ENCODE measurements around the gene NFKB1. TPM values are rescaled to one million over a fixed set of nuclear protein-coding genes. Genes with fewer than 3 reads are reported as not detected.

Gene NFKB1
- total and polyA plus RNA-seq, 2 donors (not counting 1 experiment from before 2014, with no cell fraction given): 32.0 to 88.1 TPM

DNA sequence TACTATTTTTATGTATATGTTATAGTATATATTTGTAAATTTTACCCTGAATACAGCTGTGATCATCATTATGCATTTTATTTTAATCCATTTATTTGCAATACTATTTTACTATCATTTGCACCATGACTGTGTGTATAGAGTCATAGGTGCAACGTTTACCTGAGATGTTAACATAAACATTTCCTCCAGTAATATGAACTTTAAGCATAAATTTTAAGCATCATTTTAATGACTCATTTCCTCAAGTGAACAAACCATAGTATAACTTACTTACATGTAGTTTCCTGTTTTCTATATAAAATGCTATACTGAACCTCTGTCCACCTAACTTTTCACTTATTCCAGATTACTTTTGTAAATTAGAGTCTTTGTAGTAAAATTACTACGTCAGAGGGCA, 92.8 kb downstream of the NFKB1 start:
- Mint-ChIP-seq H3K4me1 (peaks cover 25% of the 10 kb centered on the region), H3K27me3 (no peaks in the 10 kb centered on the region), H3K4me3 (no peak overlapping the region), H3K27ac (no peak overlapping the region), H3K9me3 (ENCODE audit: insufficient read depth) (peaks cover 2% of the 10 kb centered on the region)
- no peaks in the 10 kb centered on the region for H4K20me1 ChIP-seq (ENCODE audit: control insufficient read depth, insufficient read depth, low read length, poor library complexity, severe bottlenecking)
- intact Hi-C loops (cut with micrococcal nuclease): no loop called here
- ChIA-PET POLR2A (no interaction called here), CTCF (no interaction called here)
- TF ChIP-seq, protein P1, sequence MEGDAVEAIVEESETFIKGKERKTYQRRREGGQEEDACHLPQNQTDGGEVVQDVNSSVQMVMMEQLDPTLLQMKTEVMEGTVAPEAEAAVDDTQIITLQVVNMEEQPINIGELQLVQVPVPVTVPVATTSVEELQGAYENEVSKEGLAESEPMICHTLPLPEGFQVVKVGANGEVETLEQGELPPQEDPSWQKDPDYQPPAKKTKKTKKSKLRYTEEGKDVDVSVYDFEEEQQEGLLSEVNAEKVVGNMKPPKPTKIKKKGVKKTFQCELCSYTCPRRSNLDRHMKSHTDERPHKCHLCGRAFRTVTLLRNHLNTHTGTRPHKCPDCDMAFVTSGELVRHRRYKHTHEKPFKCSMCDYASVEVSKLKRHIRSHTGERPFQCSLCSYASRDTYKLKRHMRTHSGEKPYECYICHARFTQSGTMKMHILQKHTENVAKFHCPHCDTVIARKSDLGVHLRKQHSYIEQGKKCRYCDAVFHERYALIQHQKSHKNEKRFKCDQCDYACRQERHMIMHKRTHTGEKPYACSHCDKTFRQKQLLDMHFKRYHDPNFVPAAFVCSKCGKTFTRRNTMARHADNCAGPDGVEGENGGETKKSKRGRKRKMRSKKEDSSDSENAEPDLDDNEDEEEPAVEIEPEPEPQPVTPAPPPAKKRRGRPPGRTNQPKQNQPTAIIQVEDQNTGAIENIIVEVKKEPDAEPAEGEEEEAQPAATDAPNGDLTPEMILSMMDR (IDR thresholded peaks at IDR 0.05): no peak
- no peak for TF ChIP-seq EZH2 (IDR thresholded peaks at IDR 0.05; ENCODE audit: borderline replicate concordance, insufficient read depth, low read depth, low read length, poor library complexity, severe bottlenecking)
- no peak overlapping the region for H2AFZ ChIP-seq (ENCODE audit: insufficient read depth, low read depth, low read length, poor library complexity, severe bottlenecking)
- no peak for DNase-seq
- no peak for ATAC-seq (ENCODE audit: low read depth)
- H3K79me2 ChIP-seq (ENCODE audit: control insufficient read depth, insufficient read depth, low read length): no peaks in the 10 kb centered on the region
- no peaks in the 10 kb centered on the region for H3K27me3 ChIP-seq (replicated peaks in 1 of 4; ENCODE audit: control extremely low read depth in 1 of 4, control insufficient read depth in 3 of 4, insufficient read depth in 4 of 4, low read length in 3 of 4)
- peaks cover 6 to 81% of the 10 kb centered on the region in 2 experiments for H3K36me3 ChIP-seq (replicated peaks in 1 of 2; ENCODE audit: control extremely low read depth in 1 of 2, control insufficient read depth in 1 of 2, extremely low read depth in 1 of 2, insufficient read depth in 2 of 2, low read length in 1 of 2)
- H3K4me1 ChIP-seq (ENCODE audit: control insufficient read depth in 2 of 2, insufficient read depth in 2 of 2, low read length in 2 of 2): no peaks in the 10 kb centered on the region
- H3K9me3 ChIP-seq (ENCODE audit: control extremely low read depth in 1 of 3, control insufficient read depth in 2 of 3, insufficient read depth in 1 of 3, low read length in 2 of 3): peaks cover 0 to 1% (median 0%) of the 10 kb centered on the region in 3 donors
- no peak overlapping the region for H3K4me3 ChIP-seq (ENCODE audit: control extremely low read depth in 1 of 5, extremely low read depth in 1 of 5, insufficient read depth in 1 of 5, low read depth in 2 of 5, low read length in 4 of 5)
- no peak overlapping the region for H3K27ac ChIP-seq (ENCODE audit: low read length in 2 of 2)
- H3K4me2 ChIP-seq (replicated peaks; ENCODE audit: low read depth, low read length, poor library complexity, severe bottlenecking): no peak overlapping the region
- no CpG with 5 or more reads among the region's 2 CpGs for WGBS (ENCODE audit: insufficient coverage)
- no peak overlapping the region for H3K9ac ChIP-seq (ENCODE audit: low read length)

DNA sequence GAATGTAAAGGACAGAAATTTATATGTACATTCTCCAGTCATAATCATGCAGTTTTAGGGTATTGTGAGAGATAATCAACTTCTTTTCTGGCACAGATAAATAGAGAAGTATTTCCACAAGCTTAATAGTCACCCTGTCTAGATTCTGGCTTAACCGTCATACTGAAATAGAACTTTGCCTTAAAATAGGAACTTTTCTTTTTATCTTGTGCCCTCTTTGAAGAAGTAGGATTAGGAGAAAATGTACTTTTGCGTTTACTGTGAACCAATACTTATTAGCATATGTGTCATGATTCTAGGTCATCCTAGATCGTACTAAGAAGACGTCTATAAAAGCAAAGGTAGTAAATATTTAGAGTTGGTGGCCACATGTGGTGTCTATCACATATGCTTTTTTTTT, 95.4 kb downstream of the NFKB1 start:
- no peak overlapping the region for H3K4me3 ChIP-seq (ENCODE audit: control extremely low read depth in 1 of 5, extremely low read depth in 1 of 5, insufficient read depth in 1 of 5, low read depth in 2 of 5, low read length in 4 of 5)
- no peak overlapping the region for H3K27ac Mint-ChIP-seq
- no peak overlapping the region for H3K9ac ChIP-seq (ENCODE audit: low read length)
- no peak overlapping the region for H3K27ac ChIP-seq (ENCODE audit: low read length in 2 of 2)
- H3K9me3 Mint-ChIP-seq (ENCODE audit: insufficient read depth): no peaks in the 10 kb centered on the region
- H3K4me3 Mint-ChIP-seq: no peak overlapping the region
- no peak overlapping the region for H2AFZ ChIP-seq (ENCODE audit: insufficient read depth, low read depth, low read length, poor library complexity, severe bottlenecking)
- H3K27me3 ChIP-seq (replicated peaks in 1 of 4; ENCODE audit: control extremely low read depth in 1 of 4, control insufficient read depth in 3 of 4, insufficient read depth in 4 of 4, low read length in 3 of 4): no peaks in the 10 kb centered on the region
- H3K36me3 ChIP-seq (replicated peaks in 1 of 2; ENCODE audit: control extremely low read depth in 1 of 2, control insufficient read depth in 1 of 2, extremely low read depth in 1 of 2, insufficient read depth in 2 of 2, low read length in 1 of 2): peaks cover 3 to 82% of the 10 kb centered on the region in 2 experiments
- no peaks in the 10 kb centered on the region for H3K79me2 ChIP-seq (ENCODE audit: control insufficient read depth, insufficient read depth, low read length)
- ChIA-PET POLR2A (no interaction called here), CTCF (interaction anchor here (0.8 kb wide), 1 partner anchor 10 kb away, joined by 3 read pairs; no protein-coding TSS in a partner anchor)
- intact Hi-C loops (cut with micrococcal nuclease): no loop called here
- DNase-seq (no peak), ATAC-seq (ENCODE audit: low read depth) (no peak)
- no peaks in the 10 kb centered on the region for H4K20me1 ChIP-seq (ENCODE audit: control insufficient read depth, insufficient read depth, low read length, poor library complexity, severe bottlenecking)
- H3K4me2 ChIP-seq (replicated peaks; ENCODE audit: low read depth, low read length, poor library complexity, severe bottlenecking): no peak overlapping the region
- WGBS (ENCODE audit: insufficient coverage): no CpG with 5 or more reads among the region's 4 CpGs
- H3K4me1 ChIP-seq (ENCODE audit: control insufficient read depth in 2 of 2, insufficient read depth in 2 of 2, low read length in 2 of 2): no peaks in the 10 kb centered on the region
- H3K9me3 ChIP-seq (ENCODE audit: control extremely low read depth in 1 of 3, control insufficient read depth in 2 of 3, insufficient read depth in 1 of 3, low read length in 2 of 3): no peaks in the 10 kb centered on the region
- H3K4me1 Mint-ChIP-seq: peaks cover 30% of the 10 kb centered on the region
- no peak for TF ChIP-seq EZH2 (IDR thresholded peaks at IDR 0.05; ENCODE audit: borderline replicate concordance, insufficient read depth, low read depth, low read length, poor library complexity, severe bottlenecking)
- TF ChIP-seq, protein P1 (IDR thresholded peaks at IDR 0.05): no peak
- H3K27me3 Mint-ChIP-seq: no peaks in the 10 kb centered on the region

All from B cell (primary cell).